GM23338 (cell line): ENCODE measurements around the gene CDK5RAP2. TPM values are rescaled to one million over a fixed set of nuclear protein-coding genes. Genes with fewer than 3 reads are reported as not detected.
A peak's percentile ranks its signal among the peaks of the same experiment; 100 is the strongest.
"Not testable (repeated sequence)": the region's sequence is repeated elsewhere in the genome, so short reads cannot be mapped to it uniquely, and the experiment has no call there.

Source experiments
- ATAC-seq: fragments of 200-7000 bp; cut with Tn5 transposase; 3 replicates; pipeline ENCODE4 v1.9.1; 2020
- DNase-seq: peaks from one replicate; pipeline ENCODE4 v3.0.0-alpha.2; 2015; ENCODE audit warnings: low spot score
- H2AFZ ChIP-seq: fragments of 200-600 bp; sonication (generic); 2 replicates; pipeline ENCODE4 v1.8.0; 2016; ENCODE audit warnings: antibody characterized with exemption, mild to moderate bottlenecking, moderate library complexity
- H3F3A ChIP-seq: fragments of 200-600 bp; sonication (generic); replicated peaks from 2 replicates; pipeline ENCODE4 v1.8.0; 2017; ENCODE audit warnings: antibody characterized with exemption, mixed run types, low read depth
- H3K27ac ChIP-seq: fragments of 200-600 bp; sonication (generic); 2 replicates; pipeline ENCODE4 v1.6.1; 2016; ENCODE audit warnings: low read depth
- H3K27me3 ChIP-seq: fragments of 200-600 bp; sonication (generic); 2 replicates; pipeline ENCODE4 v1.8.0; 2016; ENCODE audit warnings: mild to moderate bottlenecking, mixed run types, moderate library complexity; ENCODE audit not compliant: insufficient read depth
- H3K36me3 ChIP-seq: fragments of 200-600 bp; sonication (generic); 2 replicates; pipeline ENCODE4 v1.8.0; 2016; ENCODE audit warnings: mild to moderate bottlenecking; ENCODE audit not compliant: insufficient read depth
- H3K4me1 ChIP-seq: fragments of 200-600 bp; sonication (generic); 2 replicates; pipeline ENCODE4 v1.8.0; 2016; ENCODE audit warnings: mild to moderate bottlenecking, moderate library complexity; ENCODE audit not compliant: insufficient read depth
- H3K4me2 ChIP-seq: fragments of 200-600 bp; sonication (generic); 2 replicates; pipeline ENCODE4 v1.7.1; 2017; ENCODE audit warnings: mixed run types
- H3K4me3 ChIP-seq: fragments of 200-600 bp; sonication (generic); 2 replicates; pipeline ENCODE4 v1.6.1; 2016; ENCODE audit warnings: mixed run types
- H3K79me2 ChIP-seq: fragments of 200-600 bp; sonication (generic); replicated peaks from 2 replicates; pipeline ENCODE4 v1.8.0; 2017; ENCODE audit warnings: mild to moderate bottlenecking; ENCODE audit not compliant: insufficient read depth
- H3K9me2 ChIP-seq: fragments of 200-600 bp; sonication (generic); 2 replicates; pipeline ENCODE4 v1.8.0; 2017; ENCODE audit not compliant: insufficient read depth
- H4K20me1 ChIP-seq: fragments of 200-600 bp; sonication (generic); replicated peaks from 2 replicates; pipeline ENCODE4 v1.8.0; 2017; ENCODE audit warnings: mild to moderate bottlenecking; ENCODE audit not compliant: insufficient read depth
- H3K27ac Mint-ChIP-seq: 2 replicates; pipeline ENCODE4 v1.8.0; 2020; ENCODE audit warnings: inconsistent platforms, mild to moderate bottlenecking, moderate library complexity, mixed read lengths
- H3K27me3 Mint-ChIP-seq: 3 replicates; pipeline ENCODE4 v1.8.0; 2022; ENCODE audit warnings: low read depth, mild to moderate bottlenecking, moderate library complexity, mixed read lengths, inconsistent platforms; ENCODE audit not compliant: insufficient read depth, poor library complexity
- H3K36me3 Mint-ChIP-seq: 3 replicates; pipeline ENCODE4 v1.8.0; 2021; ENCODE audit warnings: low read depth, mild to moderate bottlenecking, inconsistent platforms, moderate library complexity, mixed read lengths
- H3K4me1 Mint-ChIP-seq: 3 replicates; pipeline ENCODE4 v1.8.0; 2020; ENCODE audit warnings: mild to moderate bottlenecking, inconsistent platforms, mixed read lengths
- H3K4me3 Mint-ChIP-seq: 3 replicates; pipeline ENCODE4 v1.8.0; 2021; ENCODE audit warnings: moderate library complexity, mild to moderate bottlenecking, inconsistent platforms, mixed read lengths
- H3K9me3 Mint-ChIP-seq: 3 replicates; pipeline ENCODE4 v1.8.0; 2020; ENCODE audit warnings: moderate library complexity, mild to moderate bottlenecking, inconsistent platforms, mixed read lengths
- CREB1 ChIP-seq: fragments of 250-450 bp; sonication (Bioruptor Pico); IDR thresholded peaks from 2 replicates; pipeline ENCODE4 v1.5.0; 2020; ENCODE audit warnings: low read depth, mild to moderate bottlenecking, moderate library complexity
- JUNB ChIP-seq: IDR thresholded peaks from one replicate; pipeline ENCODE4 v1.6.1; 2016; ENCODE audit warnings: antibody characterized with exemption; ENCODE audit not compliant: unreplicated experiment
- POLR2AphosphoS5 ChIP-seq: IDR thresholded peaks from 2 replicates; pipeline ENCODE4 v1.6.1; 2016; ENCODE audit warnings: antibody characterized with exemption, low read depth
- ZNF114 ChIP-seq: fragments of 250-450 bp; sonication (Bioruptor Pico); IDR thresholded peaks from 2 replicates; pipeline ENCODE4 v1.5.0; 2020; ENCODE audit warnings: mild to moderate bottlenecking, moderate library complexity
- ZNF331 ChIP-seq: fragments of 250-450 bp; sonication (Bioruptor Pico); IDR thresholded peaks from 2 replicates; pipeline ENCODE4 v1.5.0; 2020; ENCODE audit warnings: low read depth, mild to moderate bottlenecking, moderate library complexity
- polyA plus RNA-seq: library from polyadenylated mRNA; unstranded; fragments of >200 nt; fragmentation: Nextera tagmentation; extraction: Ambion mirVana; gene quantifications from 2 replicates; pipeline ENCODE4 v1.2.1, GENCODE V29; 2016
- total RNA-seq: library from RNA; depleted of rRNA; stranded (reverse); fragments of >200 nt; shearing (Covaris generic); gene quantifications from 2 replicates; pipeline ENCODE4 v1.2.3, GENCODE V29; 2014
- TF ChIP-seq, protein P1 (sequence below), 2 experiments: fragments of 200-600 bp in 1 of 2; sonication (generic) in 1 of 2; conservative IDR thresholded peaks; 2 replicates each; pipeline versions ENCODE4 v1.5.1 to v1.6.1; 2016 to 2017; ENCODE audit warnings: antibody characterized with exemption in 2 of 2, low read depth in 2 of 2, mild to moderate bottlenecking in 2 of 2, moderate library complexity in 1 of 2
- TF ChIP-seq, protein P2 (sequence below): IDR thresholded peaks from one replicate; pipeline ENCODE4 v1.6.1; 2018; ENCODE audit warnings: antibody characterized with exemption; ENCODE audit not compliant: unreplicated experiment

CDK5RAP2 gene
- total and polyA plus RNA-seq, 2 experiments from 2014 or later: 50.7 to 65.7 TPM

DNA sequence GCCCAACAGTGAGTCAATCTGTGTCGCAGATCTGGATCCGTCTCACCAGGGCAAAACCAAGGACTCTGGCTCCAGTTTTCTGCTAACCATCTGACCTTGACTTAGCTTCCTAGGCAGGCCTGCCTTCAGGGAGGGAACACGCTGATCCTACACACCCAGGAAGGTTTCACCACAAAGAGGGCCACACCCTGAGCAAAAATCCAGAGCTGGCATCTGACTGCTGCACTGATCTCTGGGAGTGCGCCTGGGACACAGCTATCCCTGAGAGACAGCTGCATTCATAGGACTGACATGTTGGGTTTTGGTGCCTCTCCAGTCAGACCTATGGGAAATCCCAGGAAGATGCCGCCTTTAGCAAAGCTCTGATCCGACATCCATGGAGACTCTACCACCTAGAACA, 47.5 kb downstream of the CDK5RAP2 start:
- no peak for DNase-seq
- peaks cover 76% of the 10 kb centered on the region for H3K36me3 Mint-ChIP-seq
- no peak overlapping the region for H3K27ac Mint-ChIP-seq

DNA sequence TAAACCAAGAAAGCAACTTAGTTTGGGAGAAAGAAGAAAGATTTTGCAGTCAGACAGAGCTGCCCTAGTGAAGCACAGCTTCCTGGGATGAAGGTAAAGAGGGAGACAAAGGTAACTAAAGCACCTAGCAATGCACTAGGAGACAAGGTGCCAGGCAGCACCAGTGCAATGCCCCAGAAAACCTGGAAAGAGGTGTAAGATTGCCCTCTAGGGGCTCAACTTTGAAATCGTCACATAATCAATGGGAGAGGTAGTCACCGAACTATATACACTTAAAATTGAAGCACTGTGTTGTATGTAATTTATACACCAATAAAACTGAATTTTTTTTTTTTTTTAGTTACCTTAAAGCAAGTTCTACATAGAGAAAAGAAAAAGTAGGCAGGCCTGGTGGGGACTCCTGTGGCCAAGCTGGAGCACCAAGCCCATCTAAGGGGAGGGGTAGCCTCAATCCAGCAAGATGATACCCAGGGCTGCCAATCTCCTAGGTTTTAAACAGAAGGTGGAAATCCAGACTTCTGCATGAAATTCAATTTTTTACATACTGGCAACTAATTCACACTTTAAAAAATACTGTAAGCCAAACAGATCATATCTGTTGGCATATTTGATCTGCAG, 48.2 kb downstream of the CDK5RAP2 start:
- H3K9me3 Mint-ChIP-seq: no peaks in the 10 kb centered on the region
- H3K4me3 Mint-ChIP-seq: no peak overlapping the region
- H3K27ac Mint-ChIP-seq: no peak overlapping the region
- peaks cover 51% of the 10 kb centered on the region for H3K36me3 ChIP-seq
- peak; percentile 86 for ATAC-seq
- H3K79me2 ChIP-seq: peaks cover 4% of the 10 kb centered on the region; the same call in 1 of the 2 replicates
- no peaks in the 10 kb centered on the region for H3K9me2 ChIP-seq
- no peak overlapping the region for H3K27ac ChIP-seq
- no peaks in the 10 kb centered on the region for H3K27me3 Mint-ChIP-seq
- H3K4me3 ChIP-seq: no peak overlapping the region
- H3K27me3 ChIP-seq: no peaks in the 10 kb centered on the region
- H3K36me3 Mint-ChIP-seq: peaks cover 76% of the 10 kb centered on the region
- H3K4me1 ChIP-seq: peaks cover 20% of the 10 kb centered on the region; the same call in 1 of the 2 replicates
- H2AFZ ChIP-seq: no peak overlapping the region
- no peak overlapping the region for H3K4me2 ChIP-seq
- 0 out of 2 replicates have a peak, but pooled peaks cover 7% of the 10 kb centered on the region for H3F3A ChIP-seq
- peaks cover 10% of the 10 kb centered on the region; the same call in 1 of the 2 replicates for H4K20me1 ChIP-seq
- TF ChIP-seq ZNF114: no peak
- TF ChIP-seq, protein P1, sequence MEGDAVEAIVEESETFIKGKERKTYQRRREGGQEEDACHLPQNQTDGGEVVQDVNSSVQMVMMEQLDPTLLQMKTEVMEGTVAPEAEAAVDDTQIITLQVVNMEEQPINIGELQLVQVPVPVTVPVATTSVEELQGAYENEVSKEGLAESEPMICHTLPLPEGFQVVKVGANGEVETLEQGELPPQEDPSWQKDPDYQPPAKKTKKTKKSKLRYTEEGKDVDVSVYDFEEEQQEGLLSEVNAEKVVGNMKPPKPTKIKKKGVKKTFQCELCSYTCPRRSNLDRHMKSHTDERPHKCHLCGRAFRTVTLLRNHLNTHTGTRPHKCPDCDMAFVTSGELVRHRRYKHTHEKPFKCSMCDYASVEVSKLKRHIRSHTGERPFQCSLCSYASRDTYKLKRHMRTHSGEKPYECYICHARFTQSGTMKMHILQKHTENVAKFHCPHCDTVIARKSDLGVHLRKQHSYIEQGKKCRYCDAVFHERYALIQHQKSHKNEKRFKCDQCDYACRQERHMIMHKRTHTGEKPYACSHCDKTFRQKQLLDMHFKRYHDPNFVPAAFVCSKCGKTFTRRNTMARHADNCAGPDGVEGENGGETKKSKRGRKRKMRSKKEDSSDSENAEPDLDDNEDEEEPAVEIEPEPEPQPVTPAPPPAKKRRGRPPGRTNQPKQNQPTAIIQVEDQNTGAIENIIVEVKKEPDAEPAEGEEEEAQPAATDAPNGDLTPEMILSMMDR (conservative IDR thresholded peaks at IDR 0.05; ENCODE audit: low read depth in 2 of 2): peak; percentile 65 to 70
- DNase-seq: peak; percentile 72
- H3K4me1 Mint-ChIP-seq: peaks cover 24% of the 10 kb centered on the region

More for the DNA sequence above, 47.5 kb downstream of the CDK5RAP2 start:
- H3K4me3 ChIP-seq: no peak overlapping the region
- H3K4me1 ChIP-seq: peaks cover 20% of the 10 kb centered on the region; the same call in 1 of the 2 replicates
- H3K79me2 ChIP-seq: peaks cover 4% of the 10 kb centered on the region; the same call in 1 of the 2 replicates
- no peaks in the 10 kb centered on the region for H3K27me3 ChIP-seq
- H3K4me1 Mint-ChIP-seq: peaks cover 24% of the 10 kb centered on the region
- ATAC-seq: no peak
- no peak for TF ChIP-seq ZNF331 (CRISPR knock-in tag)
- TF ChIP-seq, protein P2, sequence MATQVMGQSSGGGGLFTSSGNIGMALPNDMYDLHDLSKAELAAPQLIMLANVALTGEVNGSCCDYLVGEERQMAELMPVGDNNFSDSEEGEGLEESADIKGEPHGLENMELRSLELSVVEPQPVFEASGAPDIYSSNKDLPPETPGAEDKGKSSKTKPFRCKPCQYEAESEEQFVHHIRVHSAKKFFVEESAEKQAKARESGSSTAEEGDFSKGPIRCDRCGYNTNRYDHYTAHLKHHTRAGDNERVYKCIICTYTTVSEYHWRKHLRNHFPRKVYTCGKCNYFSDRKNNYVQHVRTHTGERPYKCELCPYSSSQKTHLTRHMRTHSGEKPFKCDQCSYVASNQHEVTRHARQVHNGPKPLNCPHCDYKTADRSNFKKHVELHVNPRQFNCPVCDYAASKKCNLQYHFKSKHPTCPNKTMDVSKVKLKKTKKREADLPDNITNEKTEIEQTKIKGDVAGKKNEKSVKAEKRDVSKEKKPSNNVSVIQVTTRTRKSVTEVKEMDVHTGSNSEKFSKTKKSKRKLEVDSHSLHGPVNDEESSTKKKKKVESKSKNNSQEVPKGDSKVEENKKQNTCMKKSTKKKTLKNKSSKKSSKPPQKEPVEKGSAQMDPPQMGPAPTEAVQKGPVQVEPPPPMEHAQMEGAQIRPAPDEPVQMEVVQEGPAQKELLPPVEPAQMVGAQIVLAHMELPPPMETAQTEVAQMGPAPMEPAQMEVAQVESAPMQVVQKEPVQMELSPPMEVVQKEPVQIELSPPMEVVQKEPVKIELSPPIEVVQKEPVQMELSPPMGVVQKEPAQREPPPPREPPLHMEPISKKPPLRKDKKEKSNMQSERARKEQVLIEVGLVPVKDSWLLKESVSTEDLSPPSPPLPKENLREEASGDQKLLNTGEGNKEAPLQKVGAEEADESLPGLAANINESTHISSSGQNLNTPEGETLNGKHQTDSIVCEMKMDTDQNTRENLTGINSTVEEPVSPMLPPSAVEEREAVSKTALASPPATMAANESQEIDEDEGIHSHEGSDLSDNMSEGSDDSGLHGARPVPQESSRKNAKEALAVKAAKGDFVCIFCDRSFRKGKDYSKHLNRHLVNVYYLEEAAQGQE: no peak
- no peak for TF ChIP-seq JUNB
- no peak for TF ChIP-seq CREB1 (CRISPR knock-in tag)
- no peak for TF ChIP-seq POLR2AphosphoS5
- no peaks in the 10 kb centered on the region for H3K9me2 ChIP-seq
- peaks cover 44% of the 10 kb centered on the region for H3K36me3 ChIP-seq
- H4K20me1 ChIP-seq: peaks cover 10% of the 10 kb centered on the region; the same call in 1 of the 2 replicates
- H3F3A ChIP-seq: 0 out of 2 replicates have a peak, but pooled peaks cover 7% of the 10 kb centered on the region
- H3K9me3 Mint-ChIP-seq: no peaks in the 10 kb centered on the region
- H3K4me2 ChIP-seq: no peak overlapping the region
- H3K4me3 Mint-ChIP-seq: no peak overlapping the region
- no peak overlapping the region for H3K27ac ChIP-seq
- no peaks in the 10 kb centered on the region for H3K27me3 Mint-ChIP-seq
- H2AFZ ChIP-seq: no peak overlapping the region

DNA sequence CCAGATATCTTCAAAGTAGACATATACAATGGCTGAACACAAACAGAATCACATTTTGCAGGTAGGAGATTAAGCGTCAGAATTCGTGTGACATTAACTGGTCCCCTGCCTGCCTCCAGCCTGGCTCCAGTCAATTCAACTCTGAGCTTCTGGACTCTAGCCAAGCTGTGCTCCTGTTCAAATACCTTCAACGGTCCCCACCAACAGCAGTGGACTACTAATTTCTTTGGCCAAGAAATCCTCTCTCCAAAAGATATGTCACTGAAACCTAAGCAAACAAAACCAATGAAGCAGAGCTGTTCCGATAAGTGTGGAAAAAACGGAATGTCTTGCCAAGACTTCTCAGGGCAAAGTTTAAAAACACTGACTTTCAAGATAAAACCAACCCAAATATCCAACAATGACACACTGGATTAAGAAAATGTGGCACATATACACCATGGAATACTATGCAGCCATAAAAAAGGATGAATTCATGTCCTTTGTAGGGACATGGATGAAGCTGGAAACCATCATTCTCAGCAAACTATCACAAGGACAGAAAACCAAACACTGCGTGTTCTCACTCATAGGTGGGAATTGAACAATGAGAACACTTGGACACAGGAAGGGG, 49.6 kb downstream of the CDK5RAP2 start:
- not testable (repeated sequence) for H3K4me3 ChIP-seq, H3K4me3 Mint-ChIP-seq, H3K27me3 ChIP-seq, H3K4me2 ChIP-seq, H2AFZ ChIP-seq, H3K27ac ChIP-seq, H3K79me2 ChIP-seq, H3K9me3 Mint-ChIP-seq, H3F3A ChIP-seq, DNase-seq, ATAC-seq, H3K9me2 ChIP-seq, H4K20me1 ChIP-seq, H3K27me3 Mint-ChIP-seq, H3K27ac Mint-ChIP-seq
- peaks cover 53% of the 10 kb centered on the region for H3K36me3 ChIP-seq
- peaks cover 31% of the 10 kb centered on the region for H3K4me1 Mint-ChIP-seq
- peaks cover 20% of the 10 kb centered on the region; the same call in 1 of the 2 replicates for H3K4me1 ChIP-seq
- H3K36me3 Mint-ChIP-seq: peaks cover 76% of the 10 kb centered on the region
